ENCODE measurements around the gene SPATA6L.

The SPATA6L gene

GRCh38 chr9:4581861-4582565 lies 84.3 kb downstream of the SPATA6L start:
- DNase-seq = no peak

GRCh38 chr9:4581035-4581760 lies 85.1 kb downstream of the SPATA6L start:
- no peak for DNase-seq

- DNase-seq = no peak
These were observed 87.3 kb downstream of the SPATA6L start for GRCh38 chr9:4579001-4579400.

GRCh38 chr9:4576448-4576847 lies 89.8 kb downstream of the SPATA6L start:
- no peak for DNase-seq

GRCh38 chr9:4575997-4576396 lies 90.3 kb downstream of the SPATA6L start:
- no peak for DNase-seq

- no peak for DNase-seq
These were observed 91.5 kb downstream of the SPATA6L start for GRCh38 chr9:4574657-4575243.

GRCh38 chr9:4573634-4574389 lies 92.5 kb downstream of the SPATA6L start:
- DNase-seq = no peak

- no peak for DNase-seq
These were observed 93.1 kb downstream of the SPATA6L start for GRCh38 chr9:4573176-4573575.

- no peak for DNase-seq
These were observed 94.0 kb downstream of the SPATA6L start for GRCh38 chr9:4572184-4572826.

GRCh38 chr9:4569101-4569500 lies 97.2 kb downstream of the SPATA6L start:
- no peak for DNase-seq

- no peak for DNase-seq
These were observed 98.7 kb downstream of the SPATA6L start for GRCh38 chr9:4567601-4568000.

GRCh38 chr9:4566806-4567205 lies 99.5 kb downstream of the SPATA6L start:
- DNase-seq = no peak

- DNase-seq = no peak
These were observed 103.2 kb downstream of the SPATA6L start for GRCh38 chr9:4563105-4563504.

GRCh38 chr9:4559261-4560182 lies 106.8 kb downstream of the SPATA6L start:
- no peak for DNase-seq

GRCh38 chr9:4558371-4558998 lies 107.8 kb downstream of the SPATA6L start:
- DNase-seq = no peak

GRCh38 chr9:4555236-4555635 lies 111.0 kb downstream of the SPATA6L start:
- no peak for DNase-seq

- no peak for DNase-seq
These were observed 112.3 kb downstream of the SPATA6L start for GRCh38 chr9:4553951-4554381.

GRCh38 chr9:4550777-4551484 lies 115.3 kb downstream of the SPATA6L start:
- DNase-seq = no peak

GRCh38 chr9:4549751-4550295 lies 116.5 kb downstream of the SPATA6L start:
- DNase-seq = no peak

Measured in inflammatory macrophage treated with lipopolysaccharide for 1 hour (primary cell).